Renal cortex interstitium (tissue), 11 donors: ENCODE measurements around the gene CEMP1. TPM values are rescaled to one million over a fixed set of nuclear protein-coding genes. Genes with fewer than 3 reads are reported as not detected.

ENCODE experiments used
- DNase-seq, 11 donors: peaks; one replicate each; pipeline ENCODE4 v3.0.0-alpha.2; 2013; ENCODE audit warnings: low read depth in 9 of 11, low spot score in 4 of 11; ENCODE audit errors: extremely low read depth in 1 of 11
- polyA plus RNA-seq, 3 donors: library from polyadenylated mRNA; unstranded; fragments of 120-200 nt; gene quantifications; one replicate each; pipeline ENCODE4 v1.2.1, GENCODE V29; 2013; ENCODE audit not compliant: insufficient read length in 3 of 3

CEMP1 gene
- polyA plus RNA-seq, 3 donors, result 1.8 to 4.9 (median 4.1) TPM

- no peak for DNase-seq
These were observed 18.3 kb downstream of the CEMP1 start for GRCh38 chr16:2512735-2513404.

GRCh38 chr16:2511996-2512734, 19.0 kb downstream of the CEMP1 start:
- no peak for DNase-seq

GRCh38 chr16:2511128-2511800, 19.9 kb downstream of the CEMP1 start:
- DNase-seq, result no peak

- DNase-seq, result no peak
These were observed 22.3 kb downstream of the CEMP1 start for GRCh38 chr16:2508722-2509400.

- no peak for DNase-seq
These were observed 23.5 kb downstream of the CEMP1 start for GRCh38 chr16:2507665-2508064.

GRCh38 chr16:2507052-2507659, 24.1 kb downstream of the CEMP1 start:
- no peak for DNase-seq

- DNase-seq, result no peak
These were observed 25.5 kb downstream of the CEMP1 start for GRCh38 chr16:2505695-2506094.

- no peak for DNase-seq
These were observed 29.0 kb downstream of the CEMP1 start for GRCh38 chr16:2501946-2502895.

GRCh38 chr16:2500918-2501750, 30.1 kb downstream of the CEMP1 start:
- peak; percentile 69 to 86 (median 85) for DNase-seq

- DNase-seq, result no peak
These were observed 30.7 kb downstream of the CEMP1 start for GRCh38 chr16:2500430-2500917.

GRCh38 chr16:2499890-2500429, 31.2 kb downstream of the CEMP1 start:
- no peak for DNase-seq

GRCh38 chr16:2499454-2499853, 31.8 kb downstream of the CEMP1 start:
- DNase-seq, result no peak

GRCh38 chr16:2498531-2499253, 32.5 kb downstream of the CEMP1 start:
- DNase-seq, result no peak

GRCh38 chr16:2497695-2498484, 33.3 kb downstream of the CEMP1 start:
- no peak for DNase-seq

- DNase-seq, result no peak
These were observed 34.0 kb downstream of the CEMP1 start for GRCh38 chr16:2497116-2497630.
